IPS-20b (cell line): ENCODE data around the gene OR4C45.
"Not testable (repeated sequence)": the region's sequence is repeated elsewhere in the genome, so short reads cannot be mapped to it uniquely, and the experiment has no call there.

Experiments
- H3K27ac ChIP-seq: one replicate; pipeline ENCODE4 v1.5.1; 2013; ENCODE audit warnings: low read length
- H3K27me3 ChIP-seq: 2 replicates; pipeline ENCODE4 v1.6.1; 2013; ENCODE audit warnings: mild to moderate bottlenecking, low read length, inconsistent platforms; ENCODE audit not compliant: insufficient read depth
- H3K36me3 ChIP-seq: 2 replicates; pipeline ENCODE4 v1.6.1; 2013; ENCODE audit warnings: low read depth, mild to moderate bottlenecking, inconsistent platforms, low read length, moderate library complexity; ENCODE audit not compliant: insufficient read depth
- H3K4me1 ChIP-seq: 2 replicates; pipeline ENCODE4 v1.6.1; 2013; ENCODE audit warnings: mild to moderate bottlenecking, control low read depth, inconsistent platforms, low read length, moderate library complexity; ENCODE audit not compliant: insufficient read depth
- H3K4me3 ChIP-seq: 2 replicates; pipeline ENCODE4 v1.5.1; 2013; ENCODE audit warnings: mild to moderate bottlenecking, low read length, inconsistent platforms
- H3K9ac ChIP-seq: 2 replicates; pipeline ENCODE4 v1.6.1; 2013; ENCODE audit warnings: low read depth, mild to moderate bottlenecking, inconsistent platforms, low read length, moderate library complexity
- H3K9me3 ChIP-seq: 2 replicates; pipeline ENCODE4 v1.6.1; 2013; ENCODE audit warnings: mild to moderate bottlenecking, low read depth, low read length, inconsistent platforms; ENCODE audit not compliant: insufficient read depth

Gene OR4C45

DNA sequence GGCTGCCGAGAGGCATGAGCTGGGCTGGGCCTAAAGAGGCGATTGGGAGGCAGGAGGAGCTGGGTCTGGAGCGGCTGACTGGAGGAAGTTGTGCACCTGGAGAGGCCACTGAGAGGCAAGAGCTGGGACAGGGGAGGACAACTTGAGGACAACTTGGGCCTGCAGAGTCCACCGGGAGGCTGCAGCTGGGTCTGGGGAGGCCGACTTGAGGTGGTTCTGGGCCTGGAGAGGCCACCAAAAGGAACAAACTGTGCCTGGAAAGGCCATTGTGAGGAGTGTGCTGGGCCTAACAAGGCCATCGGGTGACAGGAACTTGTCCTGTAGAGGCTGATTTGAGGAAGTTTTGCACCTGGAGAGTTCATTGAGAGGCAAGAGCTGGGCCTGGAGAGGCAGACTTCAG lies 41.5 kb downstream of the OR4C45 start:
- Histone ChIP-seq H3K27me3 (no peaks in the 10 kb centered on the region), H3K4me3 (no peak overlapping the region), H3K36me3 (no peaks in the 10 kb centered on the region), H3K4me1 (no peaks in the 10 kb centered on the region), H3K9me3 (peaks cover 100% of the 10 kb centered on the region), H3K27ac (no peak overlapping the region), H3K9ac (no peak overlapping the region)

DNA sequence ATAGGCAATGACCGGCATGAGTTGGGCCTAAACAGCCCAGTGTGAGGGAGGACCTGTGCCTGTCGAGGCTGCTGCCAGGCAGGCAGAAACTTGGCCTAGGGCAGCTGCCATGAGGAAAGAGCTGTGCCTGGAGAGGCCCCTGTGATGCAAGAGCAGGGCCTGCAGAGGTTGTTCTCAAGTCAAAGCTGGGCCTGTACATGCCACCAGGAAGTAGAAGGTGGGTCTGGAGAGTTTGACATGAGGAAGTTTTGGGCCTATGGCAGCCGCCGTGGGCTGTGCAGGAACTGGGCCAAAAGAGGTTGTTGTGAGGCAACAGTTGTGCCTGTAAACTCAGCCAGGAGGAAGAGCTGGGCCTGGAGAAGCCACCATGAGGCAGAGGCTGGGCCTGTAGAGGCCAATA lies 43.2 kb downstream of the OR4C45 start:
- H3K9ac ChIP-seq, result no peak overlapping the region
- no peaks in the 10 kb centered on the region for H3K27me3 ChIP-seq
- no peak overlapping the region for H3K27ac ChIP-seq
- peaks cover 100% of the 10 kb centered on the region for H3K9me3 ChIP-seq
- no peaks in the 10 kb centered on the region for H3K4me1 ChIP-seq
- no peak overlapping the region for H3K4me3 ChIP-seq
- no peaks in the 10 kb centered on the region for H3K36me3 ChIP-seq

DNA sequence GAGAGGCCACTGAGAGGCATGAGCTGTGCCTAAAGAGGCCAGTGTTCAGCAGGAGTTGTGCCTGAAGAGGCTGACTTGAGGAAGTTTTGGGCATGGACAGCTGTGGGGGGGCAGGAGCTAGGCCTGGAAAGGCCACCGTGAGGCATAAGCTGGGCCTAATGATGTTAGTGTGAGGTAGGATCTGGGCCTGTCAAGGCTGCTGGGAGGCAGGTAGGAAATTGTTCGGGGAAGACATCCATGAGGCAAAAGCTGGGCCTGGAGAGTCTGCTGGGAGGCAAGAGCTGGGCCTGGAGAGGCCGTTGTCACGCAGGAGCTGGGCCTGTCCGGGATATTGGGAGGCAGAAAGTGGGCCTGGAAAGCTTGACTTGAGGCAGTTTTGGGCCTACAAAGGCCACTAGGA lies 44.9 kb downstream of the OR4C45 start:
- peaks cover 98% of the 10 kb centered on the region for H3K9me3 ChIP-seq
- H3K27ac ChIP-seq, result no peak overlapping the region

DNA sequence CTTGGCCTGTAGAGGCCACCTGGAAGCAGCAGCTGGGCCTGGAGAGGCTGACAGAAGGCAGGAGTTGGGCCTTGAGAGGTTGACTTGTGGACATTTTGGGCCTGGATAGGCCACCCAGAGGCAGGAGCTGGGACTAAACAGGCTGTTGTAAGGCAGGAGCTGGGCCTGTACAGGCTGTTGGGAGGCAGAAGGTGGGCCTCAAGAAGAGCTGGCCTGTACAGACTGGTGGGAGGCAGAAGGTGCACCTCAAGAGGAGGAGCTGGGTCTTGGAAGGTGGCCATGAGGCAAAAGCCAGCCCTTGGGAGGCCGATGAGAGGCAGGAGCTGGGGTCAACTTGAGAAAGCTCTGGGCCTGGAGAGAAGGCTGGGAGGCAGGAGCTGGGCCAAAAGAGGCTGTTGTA lies 45.3 kb downstream of the OR4C45 start:
- no peaks in the 10 kb centered on the region for H3K4me1 ChIP-seq
- H3K36me3 ChIP-seq, result no peaks in the 10 kb centered on the region
- no peak overlapping the region for H3K27ac ChIP-seq
- H3K9me3 ChIP-seq, result peaks cover 98% of the 10 kb centered on the region
- no peaks in the 10 kb centered on the region for H3K27me3 ChIP-seq
- H3K9ac ChIP-seq, result no peak overlapping the region
- no peak overlapping the region for H3K4me3 ChIP-seq

More for the DNA sequence above, 44.9 kb downstream of the OR4C45 start:
- Histone ChIP-seq H3K27me3 (no peaks in the 10 kb centered on the region), H3K4me1 (no peaks in the 10 kb centered on the region), H3K36me3 (no peaks in the 10 kb centered on the region), H3K9ac (no peak overlapping the region), H3K4me3 (no peak overlapping the region)

DNA sequence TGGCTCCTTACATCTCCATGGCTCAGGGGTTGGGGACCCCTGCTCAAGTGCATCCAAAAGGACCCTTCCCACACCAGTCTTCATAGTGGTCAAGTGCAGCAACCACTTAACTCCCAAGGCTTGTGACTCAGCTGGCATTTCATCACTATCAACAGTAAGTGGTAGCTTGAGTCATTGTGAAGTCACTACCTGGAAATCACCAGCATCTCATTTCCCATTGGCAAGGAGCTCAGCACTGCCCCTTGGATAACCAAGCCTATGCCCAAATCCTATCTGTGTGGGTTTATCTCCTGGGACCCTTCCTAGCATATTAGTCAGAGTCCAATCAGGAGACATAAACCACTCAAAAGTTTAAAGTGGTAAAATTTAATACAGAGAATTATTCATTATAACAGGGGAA lies 46.3 kb downstream of the OR4C45 start:
- H3K9me3 ChIP-seq, result peaks cover 95% of the 10 kb centered on the region
- H3K4me3 ChIP-seq, H3K27ac ChIP-seq, H3K4me1 ChIP-seq, H3K36me3 ChIP-seq, H3K27me3 ChIP-seq, H3K9ac ChIP-seq: not testable (repeated sequence)

DNA sequence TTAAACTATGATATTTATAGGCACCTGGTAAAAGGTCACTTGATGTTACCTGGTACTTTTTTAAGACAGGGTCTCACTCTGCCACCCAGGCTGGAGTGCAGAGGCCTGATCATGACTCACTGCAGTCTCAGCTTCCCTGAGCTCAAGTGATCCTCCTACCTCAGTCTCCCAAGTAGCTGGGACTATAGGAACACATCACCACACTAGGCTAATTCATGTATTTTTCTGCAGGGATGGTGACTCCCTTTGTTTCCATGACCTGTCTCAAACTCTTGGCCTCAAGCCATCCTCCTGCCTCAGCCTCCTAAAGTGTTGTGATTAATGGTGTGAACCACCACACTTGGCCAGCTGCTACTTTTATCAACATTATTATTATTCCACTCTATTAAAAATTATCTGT lies 47.6 kb downstream of the OR4C45 start:
- H3K9ac ChIP-seq, result no peak overlapping the region
- H3K36me3 ChIP-seq, result no peaks in the 10 kb centered on the region
- H3K4me1 ChIP-seq, result no peaks in the 10 kb centered on the region
- peaks cover 90% of the 10 kb centered on the region for H3K9me3 ChIP-seq
- no peaks in the 10 kb centered on the region for H3K27me3 ChIP-seq
- H3K27ac ChIP-seq, result no peak overlapping the region
- H3K4me3 ChIP-seq, result no peak overlapping the region
